Chondrocyte (in vitro differentiated cells): Measurements from ENCODE around the gene IL1RL1. TPM values are rescaled to one million over a fixed set of nuclear protein-coding genes. Genes with fewer than 3 reads are reported as not detected.
A peak's percentile ranks its signal among the peaks of the same experiment; 100 is the strongest.

Experiments used
- DNase-seq: peaks from one replicate; pipeline ENCODE4 v3.0.0; 2021; ENCODE audit warnings: mixed read lengths, low spot score
- H3K27ac Mint-ChIP-seq: one replicate; pipeline ENCODE4 v1.8.0; 2021; ENCODE audit warnings: mild to moderate bottlenecking, moderate library complexity, mixed read lengths; ENCODE audit not compliant: unreplicated experiment
- H3K27me3 Mint-ChIP-seq: 2 replicates; pipeline ENCODE4 v1.8.0; 2021; ENCODE audit warnings: low read depth, mixed read lengths
- H3K36me3 Mint-ChIP-seq: 2 replicates; pipeline ENCODE4 v1.8.0; 2021; ENCODE audit warnings: low read depth, mixed read lengths
- H3K4me1 Mint-ChIP-seq: 2 replicates; pipeline ENCODE4 v1.8.0; 2021; ENCODE audit warnings: low read depth, mild to moderate bottlenecking, mixed read lengths
- H3K4me3 Mint-ChIP-seq: one replicate; pipeline ENCODE4 v1.8.0; 2021; ENCODE audit warnings: mild to moderate bottlenecking, moderate library complexity, mixed read lengths; ENCODE audit not compliant: unreplicated experiment
- H3K9me3 Mint-ChIP-seq: 2 replicates; pipeline ENCODE4 v1.8.0; 2021; ENCODE audit warnings: low read depth, mixed read lengths
- total RNA-seq: library from RNA; stranded (reverse); gene quantifications from 3 replicates; pipeline ENCODE4 v1.2.1, GENCODE V29; 2021
- TF ChIP-seq, protein P1 (sequence below): fragments of 200-600 bp; sonication (generic); IDR thresholded peaks from 2 replicates; pipeline ENCODE4 v1.5.0; 2021; ENCODE audit warnings: antibody characterized with exemption, mild to moderate bottlenecking, moderate library complexity

Gene IL1RL1
- total RNA-seq, 1 donor from 2014 or later = not detected

GRCh38 chr2:102350137-102350793, 38.9 kb downstream of the IL1RL1 start:
- H3K27ac Mint-ChIP-seq = no peak overlapping the region
- no peak overlapping the region for H3K4me3 Mint-ChIP-seq
- H3K27me3 Mint-ChIP-seq = peaks cover 62% of the 10 kb centered on the region
- TF ChIP-seq, protein P1, sequence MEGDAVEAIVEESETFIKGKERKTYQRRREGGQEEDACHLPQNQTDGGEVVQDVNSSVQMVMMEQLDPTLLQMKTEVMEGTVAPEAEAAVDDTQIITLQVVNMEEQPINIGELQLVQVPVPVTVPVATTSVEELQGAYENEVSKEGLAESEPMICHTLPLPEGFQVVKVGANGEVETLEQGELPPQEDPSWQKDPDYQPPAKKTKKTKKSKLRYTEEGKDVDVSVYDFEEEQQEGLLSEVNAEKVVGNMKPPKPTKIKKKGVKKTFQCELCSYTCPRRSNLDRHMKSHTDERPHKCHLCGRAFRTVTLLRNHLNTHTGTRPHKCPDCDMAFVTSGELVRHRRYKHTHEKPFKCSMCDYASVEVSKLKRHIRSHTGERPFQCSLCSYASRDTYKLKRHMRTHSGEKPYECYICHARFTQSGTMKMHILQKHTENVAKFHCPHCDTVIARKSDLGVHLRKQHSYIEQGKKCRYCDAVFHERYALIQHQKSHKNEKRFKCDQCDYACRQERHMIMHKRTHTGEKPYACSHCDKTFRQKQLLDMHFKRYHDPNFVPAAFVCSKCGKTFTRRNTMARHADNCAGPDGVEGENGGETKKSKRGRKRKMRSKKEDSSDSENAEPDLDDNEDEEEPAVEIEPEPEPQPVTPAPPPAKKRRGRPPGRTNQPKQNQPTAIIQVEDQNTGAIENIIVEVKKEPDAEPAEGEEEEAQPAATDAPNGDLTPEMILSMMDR = no peak
- DNase-seq = no peak
- H3K4me1 Mint-ChIP-seq = peaks cover under 1% of the 10 kb centered on the region
- H3K36me3 Mint-ChIP-seq = no peaks in the 10 kb centered on the region
- H3K9me3 Mint-ChIP-seq = no peaks in the 10 kb centered on the region

GRCh38 chr2:102355526-102356380, 44.4 kb downstream of the IL1RL1 start, which contains the start of gene IL18R1:
Gene IL18R1, plus strand, starts transcription at chr2:102355796. Its CDS starts 6,865 bp downstream, at chr2:102362661.
- H3K27me3 Mint-ChIP-seq = peaks cover 26% of the 10 kb centered on the region
- H3K27ac Mint-ChIP-seq = no peak within 1 kb of the TSS
- H3K9me3 Mint-ChIP-seq = no peaks in the 10 kb centered on the region

DNA sequence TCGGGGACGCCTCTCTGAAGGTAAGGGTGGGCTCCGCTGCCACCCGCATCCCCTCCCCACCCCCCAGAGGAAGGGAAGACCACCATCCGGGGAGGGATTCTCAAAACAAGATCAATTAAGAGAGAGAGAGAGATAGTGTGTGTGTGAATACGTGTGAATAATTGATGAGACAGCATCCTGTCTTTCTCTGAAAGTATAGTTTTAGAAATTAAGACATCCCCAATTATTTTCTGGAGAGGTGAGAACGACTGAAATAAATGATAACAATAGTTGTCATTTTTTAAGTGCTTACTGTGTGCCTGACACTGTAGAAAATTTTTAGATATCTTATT, 45.0 kb downstream of the IL1RL1 start:
- no peaks in the 10 kb centered on the region for H3K9me3 Mint-ChIP-seq
- peak overlapping the region; percentile 72 for H3K4me3 Mint-ChIP-seq
- H3K36me3 Mint-ChIP-seq = no peaks in the 10 kb centered on the region
- peaks cover 21% of the 10 kb centered on the region for H3K27me3 Mint-ChIP-seq
- peaks cover 7% of the 10 kb centered on the region for H3K4me1 Mint-ChIP-seq
- TF ChIP-seq, protein P1 = no peak
- H3K27ac Mint-ChIP-seq = no peak overlapping the region
- DNase-seq = no peak

More at GRCh38 chr2:102355526-102356380, 44.4 kb downstream of the IL1RL1 start, which contains the start of gene IL18R1:
- H3K4me3 Mint-ChIP-seq = peak within 1 kb of the TSS; percentile 72
- no peaks in the 10 kb centered on the region for H3K36me3 Mint-ChIP-seq
- TF ChIP-seq, protein P1 = peak; percentile 94
- H3K4me1 Mint-ChIP-seq = peaks cover 7% of the 10 kb centered on the region
- DNase-seq = no peak

DNA sequence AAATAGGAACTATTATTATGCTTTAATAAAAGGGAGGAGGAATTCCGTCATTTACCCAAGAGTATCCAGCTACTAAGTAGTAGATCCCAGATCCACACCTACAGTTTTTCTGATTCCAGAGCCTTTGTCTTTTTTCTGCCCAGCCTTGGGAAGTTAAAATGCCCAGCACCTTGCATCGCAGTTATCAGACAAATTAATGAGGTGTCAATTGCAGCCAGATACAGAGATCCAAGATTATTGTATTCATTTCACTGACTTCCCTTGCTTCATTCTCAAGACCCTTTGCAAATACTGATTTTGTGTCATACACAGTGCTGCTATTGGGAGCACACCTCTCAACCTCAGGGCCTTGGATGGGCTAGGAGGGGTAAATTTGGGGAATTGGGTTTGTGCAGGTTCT, 45.4 kb downstream of the IL1RL1 start:
- no peak for DNase-seq
- no peaks in the 10 kb centered on the region for H3K36me3 Mint-ChIP-seq
- TF ChIP-seq, protein P1 = no peak
- H3K4me3 Mint-ChIP-seq = no peak overlapping the region
- H3K9me3 Mint-ChIP-seq = no peaks in the 10 kb centered on the region
- H3K27me3 Mint-ChIP-seq = peaks cover 17% of the 10 kb centered on the region
- peaks cover 7% of the 10 kb centered on the region for H3K4me1 Mint-ChIP-seq
- H3K27ac Mint-ChIP-seq = no peak overlapping the region

- Mint-ChIP-seq H3K27me3 (peaks cover 13% of the 10 kb centered on the region), H3K9me3 (no peaks in the 10 kb centered on the region), H3K4me1 (peaks cover 7% of the 10 kb centered on the region), H3K27ac (no peak overlapping the region), H3K36me3 (no peaks in the 10 kb centered on the region), H3K4me3 (no peak overlapping the region)
- TF ChIP-seq, protein P1 = no peak
- no peak for DNase-seq
Measured at GRCh38 chr2:102357937-102358336, 46.6 kb downstream of the IL1RL1 start.
